ENCODE measurements around the gene FTL. TPM values are rescaled to one million over a fixed set of nuclear protein-coding genes. Genes with fewer than 3 reads are reported as not detected.

Gene FTL
- total RNA-seq, 4 donors from 2014 or later: 472 to 2,968 (median 1,570) TPM

DNA sequence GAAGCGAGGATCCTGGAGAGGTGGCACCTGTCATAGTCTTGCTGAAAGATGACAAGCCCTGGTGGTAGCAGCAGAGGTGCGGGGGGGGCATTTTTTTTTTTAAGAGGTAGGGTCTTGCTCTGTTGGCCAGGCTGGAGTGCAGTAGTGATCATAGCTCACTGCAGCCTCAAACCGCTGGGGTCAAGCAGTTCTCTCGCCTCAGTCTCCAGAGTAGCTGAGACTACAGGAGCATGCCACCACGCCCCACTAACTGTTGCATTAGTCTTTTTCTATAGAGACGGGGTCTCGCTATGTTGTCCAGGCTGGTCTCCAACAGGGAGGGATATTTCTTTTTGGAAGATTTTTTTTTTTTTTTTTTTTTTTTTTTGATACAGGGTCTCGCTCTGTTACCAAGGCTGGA, 7.1 kb upstream of the FTL start:
- no peaks in the 10 kb centered on the region for H3K36me3 ChIP-seq
- H3K27ac ChIP-seq: no peak overlapping the region
- no peaks in the 10 kb centered on the region for H3K27me3 ChIP-seq
- no peaks in the 10 kb centered on the region for H3K9me3 ChIP-seq
- H3K4me1 ChIP-seq: peaks cover 0 to 4% of the 10 kb centered on the region in 2 donors
- intact Hi-C loops (cut with DNase I; ENCODE audit: low total_unique reads): loop anchor here (10.0 kb wide), 1 partner anchor 313 kb away; the partner anchor contains the start of gene CA11
- no peak overlapping the region for H3K4me3 ChIP-seq
- DNase-seq: no peak
- TF ChIP-seq, protein P1, sequence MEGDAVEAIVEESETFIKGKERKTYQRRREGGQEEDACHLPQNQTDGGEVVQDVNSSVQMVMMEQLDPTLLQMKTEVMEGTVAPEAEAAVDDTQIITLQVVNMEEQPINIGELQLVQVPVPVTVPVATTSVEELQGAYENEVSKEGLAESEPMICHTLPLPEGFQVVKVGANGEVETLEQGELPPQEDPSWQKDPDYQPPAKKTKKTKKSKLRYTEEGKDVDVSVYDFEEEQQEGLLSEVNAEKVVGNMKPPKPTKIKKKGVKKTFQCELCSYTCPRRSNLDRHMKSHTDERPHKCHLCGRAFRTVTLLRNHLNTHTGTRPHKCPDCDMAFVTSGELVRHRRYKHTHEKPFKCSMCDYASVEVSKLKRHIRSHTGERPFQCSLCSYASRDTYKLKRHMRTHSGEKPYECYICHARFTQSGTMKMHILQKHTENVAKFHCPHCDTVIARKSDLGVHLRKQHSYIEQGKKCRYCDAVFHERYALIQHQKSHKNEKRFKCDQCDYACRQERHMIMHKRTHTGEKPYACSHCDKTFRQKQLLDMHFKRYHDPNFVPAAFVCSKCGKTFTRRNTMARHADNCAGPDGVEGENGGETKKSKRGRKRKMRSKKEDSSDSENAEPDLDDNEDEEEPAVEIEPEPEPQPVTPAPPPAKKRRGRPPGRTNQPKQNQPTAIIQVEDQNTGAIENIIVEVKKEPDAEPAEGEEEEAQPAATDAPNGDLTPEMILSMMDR (IDR thresholded peaks at IDR 0.05): no peak
- TF ChIP-seq POLR2A (IDR thresholded peaks at IDR 0.05): no peak

GRCh38 chr19:48959341-48960239, 5.5 kb upstream of the FTL start:
- H3K4me3 ChIP-seq: no peak overlapping the region

GRCh38 chr19:48961051-48961649, 4.0 kb upstream of the FTL start:
- Histone ChIP-seq H3K4me3 (no peak overlapping the region), H3K27ac (peak overlapping the region in 1 of 2 donors; percentile 99), H3K9me3 (no peaks in the 10 kb centered on the region), H3K4me1 (peaks cover 0 to 12% of the 10 kb centered on the region in 2 donors), H3K27me3 (no peaks in the 10 kb centered on the region), H3K36me3 (no peaks in the 10 kb centered on the region)
- intact Hi-C loops (cut with DNase I; ENCODE audit: low total_unique reads): loop anchor here (10.0 kb wide), 1 partner anchor 66 kb away; the partner anchor contains the start of gene TULP2
- TF ChIP-seq, protein P1 (IDR thresholded peaks at IDR 0.05): no peak
- no peak for TF ChIP-seq POLR2A (IDR thresholded peaks at IDR 0.05)
- DNase-seq: peak in 1 of 2 donors; percentile 33

More at GRCh38 chr19:48959341-48960239, 5.5 kb upstream of the FTL start:
- H3K27me3 ChIP-seq: no peaks in the 10 kb centered on the region
- no peak overlapping the region for H3K27ac ChIP-seq
- intact Hi-C loops (cut with DNase I; ENCODE audit: low total_unique reads): loop anchor here (10.0 kb wide), 2 partner anchors 65 to 315 kb away; partner anchors contain the start of genes CA11 and TULP2
- no peak for DNase-seq
- peaks cover 0 to 16% of the 10 kb centered on the region in 2 donors for H3K4me1 ChIP-seq
- no peaks in the 10 kb centered on the region for H3K36me3 ChIP-seq
- H3K9me3 ChIP-seq: no peaks in the 10 kb centered on the region
- no peak for TF ChIP-seq POLR2A (IDR thresholded peaks at IDR 0.05)
- TF ChIP-seq, protein P1 (IDR thresholded peaks at IDR 0.05): no peak

DNA sequence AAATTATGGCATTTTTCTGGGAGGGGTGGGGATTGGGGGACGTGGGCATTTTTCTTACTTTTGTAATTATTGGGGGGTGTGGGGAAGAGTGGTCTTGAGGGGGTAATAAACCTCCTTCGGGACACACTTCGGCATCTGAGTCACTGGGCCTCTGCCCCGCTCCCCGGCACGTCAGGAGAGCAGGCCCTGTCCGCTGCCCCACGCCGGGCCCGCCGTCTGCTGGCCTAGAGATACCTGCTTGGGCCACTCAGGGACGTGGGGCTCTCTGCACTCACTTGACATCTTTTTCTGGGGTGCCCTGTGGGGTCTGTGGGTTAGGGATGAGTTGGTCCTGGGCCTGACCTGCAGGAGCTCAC, 3.5 kb upstream of the FTL start:
- Histone ChIP-seq H3K4me3 (no peak overlapping the region), H3K36me3 (no peaks in the 10 kb centered on the region), H3K27me3 (no peaks in the 10 kb centered on the region), H3K27ac (peak overlapping the region; percentile 97 to 99), H3K4me1 (peaks cover 0 to 16% of the 10 kb centered on the region in 2 donors), H3K9me3 (no peaks in the 10 kb centered on the region)
- TF ChIP-seq, protein P1 (IDR thresholded peaks at IDR 0.05): no peak
- TF ChIP-seq POLR2A (IDR thresholded peaks at IDR 0.05): no peak
- intact Hi-C loops (cut with DNase I; ENCODE audit: low total_unique reads): loop anchor here (10.0 kb wide), 1 partner anchor 67 kb away; the partner anchor contains the start of gene TULP2
- no peak for DNase-seq

Measured in uterus (tissue), 4 donors.